Activated CD4-positive, alpha-beta T cell treated with anti-CD3 and anti-CD28 coated beads, Interleukin-2, amount 10 ng/mL, durations not matched to agents 7 days and 5 days (primary cell): ENCODE results near the gene SH3D19. TPM values are rescaled to one million over a fixed set of nuclear protein-coding genes. Genes with fewer than 3 reads are reported as not detected.

ENCODE experiments used
- CTCF ChIA-PET: fragments of 350-600 bp; sonication (Branson Sonifier 250); formaldehyde crosslinking; loops from one replicate; lab custom pipeline; 2021; ENCODE audit warnings: antibody characterized with exemption; lab: Charles Lee
- POLR2A ChIA-PET: fragments of 350-600 bp; sonication (Branson Sonifier 250); formaldehyde crosslinking; loops from one replicate; lab custom pipeline; 2021; ENCODE audit warnings: antibody characterized with exemption; lab: Charles Lee
- DNase-seq: peaks from one replicate; pipeline ENCODE4 v3.0.0-alpha.2; 2020
- H3K27ac Mint-ChIP-seq: one replicate; pipeline ENCODE4 v1.8.0; 2021; ENCODE audit warnings: mild to moderate bottlenecking, moderate library complexity, mixed read lengths
- H3K27me3 Mint-ChIP-seq: one replicate; pipeline ENCODE4 v1.8.0; 2021; ENCODE audit warnings: mixed read lengths
- H3K36me3 Mint-ChIP-seq: one replicate; pipeline ENCODE4 v1.8.0; 2021; ENCODE audit warnings: low read depth, mixed read lengths
- H3K4me1 Mint-ChIP-seq: one replicate; pipeline ENCODE4 v1.8.0; 2021; ENCODE audit warnings: mixed read lengths
- H3K4me3 Mint-ChIP-seq: one replicate; pipeline ENCODE4 v1.8.0; 2021; ENCODE audit warnings: mild to moderate bottlenecking, moderate library complexity, mixed read lengths
- H3K9me3 Mint-ChIP-seq: one replicate; pipeline ENCODE4 v1.8.0; 2021; ENCODE audit warnings: mixed read lengths
- total RNA-seq, 2 experiments: library from RNA; stranded (reverse); gene quantifications; one replicate each; pipeline ENCODE4 v1.2.3, GENCODE V29; 2021

SH3D19 gene
- total RNA-seq, 2 experiments from 2014 or later, result not detected

DNA sequence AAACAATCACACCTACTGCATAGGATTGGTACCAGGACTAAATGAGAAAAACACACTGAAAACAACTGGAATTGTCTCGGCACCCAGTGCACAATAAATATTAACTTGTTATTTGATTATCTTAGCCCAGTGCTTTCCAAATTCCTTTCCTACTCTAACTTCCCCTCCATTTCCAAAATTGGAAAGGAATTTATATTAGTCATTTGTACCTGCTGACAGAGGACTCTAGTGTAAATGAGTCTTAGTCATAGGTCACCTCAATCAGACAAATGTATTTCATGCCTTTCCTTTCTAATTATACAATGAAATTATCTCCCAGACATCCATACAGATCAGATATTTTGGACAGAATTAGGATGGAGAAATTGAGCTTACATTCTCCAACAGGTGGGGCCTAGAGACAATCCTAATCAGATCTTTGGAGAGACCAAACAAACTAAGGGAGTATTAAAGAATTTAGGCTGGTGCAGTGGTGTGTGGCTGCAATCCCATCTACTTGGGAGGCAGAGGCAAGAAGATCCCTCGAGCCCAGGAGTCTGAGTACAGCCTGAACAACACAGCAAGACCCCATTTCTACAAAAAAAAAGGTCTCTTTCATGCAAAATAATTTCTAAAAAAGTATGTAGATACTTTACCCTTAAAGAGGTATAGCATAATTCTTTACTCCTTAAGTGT lies 10.1 kb downstream of the SH3D19 start:
- H3K27me3 Mint-ChIP-seq, result peaks cover 11% of the 10 kb centered on the region
- no peaks in the 10 kb centered on the region for H3K36me3 Mint-ChIP-seq
- ChIA-PET CTCF (no interaction called here), POLR2A (no interaction called here)
- H3K4me1 Mint-ChIP-seq, result no peaks in the 10 kb centered on the region
- H3K9me3 Mint-ChIP-seq, result no peaks in the 10 kb centered on the region
- H3K27ac Mint-ChIP-seq, result no peak overlapping the region
- no peak for DNase-seq
- H3K4me3 Mint-ChIP-seq, result no peak overlapping the region

DNA sequence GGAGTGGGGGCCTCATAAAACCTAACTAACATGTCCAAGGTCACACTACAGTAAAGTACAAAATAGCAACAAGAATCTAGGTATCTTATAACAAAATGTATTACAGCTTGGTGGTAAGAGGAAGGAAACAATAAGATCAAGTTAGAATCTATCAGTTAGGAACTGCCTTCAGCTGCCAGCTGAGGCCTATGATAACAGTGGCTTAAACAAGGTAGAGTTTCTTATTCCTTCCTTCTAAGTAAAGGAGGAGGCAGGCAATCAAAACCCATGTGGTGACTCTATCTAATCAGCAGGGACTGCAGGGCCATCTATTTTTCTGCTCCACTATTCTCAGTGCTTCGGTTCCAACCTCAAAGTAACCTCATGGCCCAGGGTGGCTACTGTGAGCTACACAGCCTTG lies 10.9 kb downstream of the SH3D19 start:
- Mint-ChIP-seq H3K36me3 (no peaks in the 10 kb centered on the region), H3K27ac (no peak overlapping the region), H3K27me3 (peaks cover 6% of the 10 kb centered on the region), H3K4me3 (no peak overlapping the region), H3K9me3 (no peaks in the 10 kb centered on the region), H3K4me1 (no peaks in the 10 kb centered on the region)
- POLR2A ChIA-PET, result interaction anchor here (0.6 kb wide), 1 partner anchor 206 kb away, joined by 3 read pairs; no protein-coding TSS in a partner anchor
- CTCF ChIA-PET, result no interaction called here
- DNase-seq, result no peak

GRCh38 chr4:151314010-151314355 lies 11.4 kb downstream of the SH3D19 start:
- H3K36me3 Mint-ChIP-seq, result no peaks in the 10 kb centered on the region
- no peak for DNase-seq
- no peak overlapping the region for H3K4me3 Mint-ChIP-seq
- no peaks in the 10 kb centered on the region for H3K4me1 Mint-ChIP-seq
- ChIA-PET POLR2A (no interaction called here), CTCF (no interaction called here)
- H3K27ac Mint-ChIP-seq, result no peak overlapping the region
- no peaks in the 10 kb centered on the region for H3K9me3 Mint-ChIP-seq
- H3K27me3 Mint-ChIP-seq, result peaks cover 6% of the 10 kb centered on the region

- no peak for DNase-seq
- POLR2A ChIA-PET, result no interaction called here
- no peak overlapping the region for H3K4me3 Mint-ChIP-seq
- H3K4me1 Mint-ChIP-seq, result no peaks in the 10 kb centered on the region
- no peak overlapping the region for H3K27ac Mint-ChIP-seq
- peaks cover 6% of the 10 kb centered on the region for H3K27me3 Mint-ChIP-seq
- H3K36me3 Mint-ChIP-seq, result no peaks in the 10 kb centered on the region
- H3K9me3 Mint-ChIP-seq, result no peaks in the 10 kb centered on the region
- CTCF ChIA-PET, result interaction anchor here (0.6 kb wide), 1 partner anchor 1027 kb away, joined by 3 read pairs; no protein-coding TSS in a partner anchor
Measured at GRCh38 chr4:151313306-151314009, 11.9 kb downstream of the SH3D19 start.

GRCh38 chr4:151310124-151310728 lies 15.2 kb downstream of the SH3D19 start:
- H3K4me3 Mint-ChIP-seq, result no peak overlapping the region
- H3K9me3 Mint-ChIP-seq, result no peaks in the 10 kb centered on the region
- no peaks in the 10 kb centered on the region for H3K4me1 Mint-ChIP-seq
- no peaks in the 10 kb centered on the region for H3K36me3 Mint-ChIP-seq
- ChIA-PET POLR2A (no interaction called here), CTCF (interaction anchor here (0.7 to 1.1 kb wide), 3 partner anchors 12 to 92 kb away, joined by 3 to 6 read pairs (median 3); no protein-coding TSS in a partner anchor)
- no peak overlapping the region for H3K27ac Mint-ChIP-seq
- no peak for DNase-seq
- peaks cover 5% of the 10 kb centered on the region for H3K27me3 Mint-ChIP-seq

DNA sequence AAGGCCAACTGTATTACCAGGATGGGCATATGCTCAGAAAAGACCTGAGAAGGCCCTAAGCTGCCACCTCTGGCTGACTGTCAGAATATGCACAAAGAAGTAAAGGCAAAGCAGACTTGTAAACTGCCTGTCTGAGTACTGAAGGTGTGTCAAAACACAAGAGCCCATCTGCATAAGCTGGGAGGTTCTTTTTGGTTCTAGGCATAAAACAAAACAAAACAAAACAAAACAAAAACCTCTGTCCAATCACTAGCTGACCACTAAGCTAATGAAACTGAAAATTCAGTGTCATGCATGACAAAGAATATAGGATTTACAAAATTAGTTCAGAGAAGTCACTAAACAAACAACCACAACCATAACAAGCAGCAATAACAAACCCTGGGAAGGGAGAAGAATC lies 20.6 kb downstream of the SH3D19 start:
- peaks cover 2% of the 10 kb centered on the region for H3K9me3 Mint-ChIP-seq
- H3K4me1 Mint-ChIP-seq, result no peaks in the 10 kb centered on the region
- H3K36me3 Mint-ChIP-seq, result no peaks in the 10 kb centered on the region
- H3K27me3 Mint-ChIP-seq, result peaks cover 11% of the 10 kb centered on the region
- ChIA-PET CTCF (no interaction called here), POLR2A (no interaction called here)
- DNase-seq, result no peak
- no peak overlapping the region for H3K4me3 Mint-ChIP-seq
- no peak overlapping the region for H3K27ac Mint-ChIP-seq

DNA sequence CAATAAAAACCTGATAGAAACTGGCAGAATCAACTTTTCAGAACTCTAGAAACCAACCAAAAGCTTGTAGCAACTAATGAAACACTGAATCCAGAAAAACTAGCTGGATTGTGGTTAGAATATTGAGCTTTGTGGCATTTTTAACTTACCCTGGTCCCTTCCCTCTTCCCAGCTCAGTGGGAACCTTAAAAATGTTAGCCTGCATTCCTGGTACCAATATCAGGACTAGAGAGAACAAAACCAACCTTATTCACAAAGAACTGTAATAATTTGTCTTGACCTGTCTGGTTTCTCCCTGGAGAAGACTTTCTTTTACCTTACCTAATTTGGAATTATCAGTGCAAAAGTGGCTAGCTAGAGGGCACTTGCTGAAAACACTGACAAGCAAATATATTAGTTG lies 21.2 kb downstream of the SH3D19 start:
- Mint-ChIP-seq H3K27me3 (peaks cover 11% of the 10 kb centered on the region), H3K4me1 (no peaks in the 10 kb centered on the region), H3K36me3 (no peaks in the 10 kb centered on the region), H3K4me3 (no peak overlapping the region), H3K27ac (no peak overlapping the region), H3K9me3 (peaks cover 2% of the 10 kb centered on the region)
- ChIA-PET POLR2A (no interaction called here), CTCF (no interaction called here)
- DNase-seq, result no peak

- DNase-seq, result no peak
- Mint-ChIP-seq H3K36me3 (no peaks in the 10 kb centered on the region), H3K4me3 (no peak overlapping the region), H3K27me3 (peaks cover 15% of the 10 kb centered on the region), H3K4me1 (no peaks in the 10 kb centered on the region), H3K9me3 (peaks cover 2% of the 10 kb centered on the region), H3K27ac (no peak overlapping the region)
- ChIA-PET CTCF (no interaction called here), POLR2A (no interaction called here)
Measured at GRCh38 chr4:151302432-151302831, 23.0 kb downstream of the SH3D19 start.

GRCh38 chr4:151297170-151297569 lies 28.2 kb downstream of the SH3D19 start:
- peaks cover 8% of the 10 kb centered on the region for H3K27me3 Mint-ChIP-seq
- CTCF ChIA-PET, result no interaction called here
- POLR2A ChIA-PET, result no interaction called here
- DNase-seq, result no peak
- H3K4me1 Mint-ChIP-seq, result no peaks in the 10 kb centered on the region
- peaks cover 2% of the 10 kb centered on the region for H3K9me3 Mint-ChIP-seq
- H3K4me3 Mint-ChIP-seq, result no peak overlapping the region
- H3K36me3 Mint-ChIP-seq, result no peaks in the 10 kb centered on the region
- no peak overlapping the region for H3K27ac Mint-ChIP-seq

- Mint-ChIP-seq H3K27me3 (peaks cover 8% of the 10 kb centered on the region), H3K4me1 (no peaks in the 10 kb centered on the region), H3K27ac (no peak overlapping the region), H3K9me3 (no peaks in the 10 kb centered on the region), H3K4me3 (no peak overlapping the region), H3K36me3 (no peaks in the 10 kb centered on the region)
- ChIA-PET CTCF (interaction anchor here (0.6 kb wide), 1 partner anchor 242 kb away, joined by 3 read pairs; no protein-coding TSS in a partner anchor), POLR2A (interaction anchor here (0.6 kb wide), 1 partner anchor 66 kb away, joined by 3 read pairs; no protein-coding TSS in a partner anchor)
- DNase-seq, result no peak
Measured at GRCh38 chr4:151296227-151296626, 29.2 kb downstream of the SH3D19 start.

- H3K4me1 Mint-ChIP-seq, result no peaks in the 10 kb centered on the region
- no peak overlapping the region for H3K4me3 Mint-ChIP-seq
- H3K27me3 Mint-ChIP-seq, result peaks cover 8% of the 10 kb centered on the region
- no peak overlapping the region for H3K27ac Mint-ChIP-seq
- no peak for DNase-seq
- no peaks in the 10 kb centered on the region for H3K9me3 Mint-ChIP-seq
- ChIA-PET CTCF (no interaction called here), POLR2A (no interaction called here)
- H3K36me3 Mint-ChIP-seq, result no peaks in the 10 kb centered on the region
Measured at GRCh38 chr4:151294833-151295496, 30.4 kb downstream of the SH3D19 start.

DNA sequence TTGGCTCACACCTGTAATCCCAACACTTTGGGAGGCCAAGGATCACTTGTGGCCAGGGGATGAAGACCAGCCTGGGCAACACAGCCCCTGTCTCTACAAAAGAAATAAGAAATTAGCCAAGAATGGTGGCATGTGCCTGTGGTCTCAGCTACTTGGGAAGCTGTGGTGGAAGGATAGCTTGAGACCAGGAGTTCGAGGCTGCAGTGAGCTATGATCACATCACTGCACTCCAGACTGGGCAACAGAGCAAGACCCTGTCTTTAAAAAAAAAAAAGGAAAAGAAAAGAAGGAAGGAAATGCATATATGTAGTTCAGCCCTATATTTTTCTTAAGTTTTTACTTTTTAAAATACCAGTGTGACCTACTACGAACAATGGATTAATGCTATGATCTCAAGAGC lies 33.4 kb downstream of the SH3D19 start:
- no peak overlapping the region for H3K27ac Mint-ChIP-seq
- DNase-seq, result no peak
- CTCF ChIA-PET, result interaction anchor here (1.6 kb wide), 1 partner anchor 12 kb away, joined by 8 read pairs; no protein-coding TSS in a partner anchor

More for the DNA sequence above, 33.4 kb downstream of the SH3D19 start:
- POLR2A ChIA-PET, result interaction anchor here (0.7 kb wide), 1 partner anchor 11 kb away, joined by 9 read pairs; no protein-coding TSS in a partner anchor
- no peaks in the 10 kb centered on the region for H3K9me3 Mint-ChIP-seq
- no peaks in the 10 kb centered on the region for H3K36me3 Mint-ChIP-seq
- no peaks in the 10 kb centered on the region for H3K4me1 Mint-ChIP-seq
- no peaks in the 10 kb centered on the region for H3K27me3 Mint-ChIP-seq
- no peak overlapping the region for H3K4me3 Mint-ChIP-seq
